Muscle layer of duodenum (tissue), 2 donors: Measurements from ENCODE around the gene IDH3G.
"Not testable (repeated sequence)": the region's sequence is repeated elsewhere in the genome, so short reads cannot be mapped to it uniquely, and the experiment has no call there.

ENCODE experiments used
- H3K27ac ChIP-seq: one replicate; pipeline ENCODE4 v1.7.0; 2013; ENCODE audit warnings: mild to moderate bottlenecking, low read length
- H3K27me3 ChIP-seq: one replicate; pipeline ENCODE4 v1.7.0; 2013; ENCODE audit warnings: low read depth, mild to moderate bottlenecking, control low read depth, low read length
- H3K36me3 ChIP-seq, 2 donors: one replicate each; pipeline ENCODE4 v1.7.0; 2013; ENCODE audit warnings: low read length in 2 of 2, control low read depth in 1 of 2, mild to moderate bottlenecking in 1 of 2; ENCODE audit not compliant: insufficient read depth in 2 of 2, control insufficient read depth in 1 of 2
- H3K4me1 ChIP-seq, 2 donors: one replicate each; pipeline ENCODE4 v1.7.0; 2013; ENCODE audit warnings: low read length in 2 of 2, mild to moderate bottlenecking in 2 of 2, control low read depth in 1 of 2, moderate library complexity in 1 of 2; ENCODE audit not compliant: insufficient read depth in 2 of 2, control insufficient read depth in 1 of 2
- H3K4me3 ChIP-seq, 2 donors: one replicate each; pipeline ENCODE4 v1.7.0; 2013; ENCODE audit warnings: low read length in 2 of 2, low read depth in 1 of 2, mild to moderate bottlenecking in 1 of 2
- H3K9me3 ChIP-seq, 2 donors: one replicate each; pipeline ENCODE4 v1.7.0; 2013; ENCODE audit warnings: low read length in 2 of 2, control low read depth in 1 of 2, mild to moderate bottlenecking in 1 of 2; ENCODE audit not compliant: control insufficient read depth in 1 of 2
- donor health status: healthy.

The IDH3G gene

GRCh38 chrX:153742111-153742510, 52.1 kb downstream of the IDH3G start:
- H3K27me3 ChIP-seq, H3K27ac ChIP-seq, H3K36me3 ChIP-seq, H3K4me3 ChIP-seq, H3K9me3 ChIP-seq, H3K4me1 ChIP-seq: not testable (repeated sequence)

GRCh38 chrX:153741446-153741845, 52.7 kb downstream of the IDH3G start:
- Histone ChIP-seq H3K27ac (no peak overlapping the region), H3K4me1 (no peaks in the 10 kb centered on the region)

GRCh38 chrX:153740631-153741222, 53.4 kb downstream of the IDH3G start:
- H3K9me3 ChIP-seq: no peaks in the 10 kb centered on the region

More at GRCh38 chrX:153741446-153741845, 52.7 kb downstream of the IDH3G start:
- no peaks in the 10 kb centered on the region for H3K27me3 ChIP-seq
- H3K4me3 ChIP-seq: no peak overlapping the region
- H3K9me3 ChIP-seq: no peaks in the 10 kb centered on the region
- peaks cover 0 to 3% of the 10 kb centered on the region in 2 donors for H3K36me3 ChIP-seq

GRCh38 chrX:153739754-153740486, 54.3 kb downstream of the IDH3G start:
- Histone ChIP-seq H3K27me3 (no peaks in the 10 kb centered on the region), H3K9me3 (no peaks in the 10 kb centered on the region), H3K27ac (no peak overlapping the region), H3K4me1 (no peaks in the 10 kb centered on the region), H3K36me3 (peaks cover 0 to 6% of the 10 kb centered on the region in 2 donors), H3K4me3 (no peak overlapping the region)

More at GRCh38 chrX:153740631-153741222, 53.4 kb downstream of the IDH3G start:
- no peak overlapping the region for H3K4me3 ChIP-seq
- no peaks in the 10 kb centered on the region for H3K27me3 ChIP-seq
- H3K27ac ChIP-seq: no peak overlapping the region
- no peaks in the 10 kb centered on the region for H3K4me1 ChIP-seq
- H3K36me3 ChIP-seq: peaks cover 0 to 6% of the 10 kb centered on the region in 2 donors

GRCh38 chrX:153738056-153738605, 56.0 kb downstream of the IDH3G start:
- Histone ChIP-seq H3K27me3 (no peaks in the 10 kb centered on the region), H3K4me3 (no peak overlapping the region), H3K27ac (no peak overlapping the region), H3K4me1 (no peaks in the 10 kb centered on the region), H3K36me3 (peaks cover 0 to 6% of the 10 kb centered on the region in 2 donors), H3K9me3 (no peaks in the 10 kb centered on the region)

GRCh38 chrX:153736871-153737441, 57.2 kb downstream of the IDH3G start:
- H3K4me3 ChIP-seq: no peak overlapping the region
- H3K27me3 ChIP-seq: no peaks in the 10 kb centered on the region
- no peaks in the 10 kb centered on the region for H3K9me3 ChIP-seq
- H3K36me3 ChIP-seq: peaks cover 0 to 6% of the 10 kb centered on the region in 2 donors
- H3K27ac ChIP-seq: no peak overlapping the region
- no peaks in the 10 kb centered on the region for H3K4me1 ChIP-seq

GRCh38 chrX:153736071-153736820, 57.9 kb downstream of the IDH3G start:
- Histone ChIP-seq H3K27ac (no peak overlapping the region), H3K36me3 (peaks cover 0 to 9% of the 10 kb centered on the region in 2 donors), H3K4me3 (no peak overlapping the region), H3K4me1 (no peaks in the 10 kb centered on the region), H3K27me3 (no peaks in the 10 kb centered on the region), H3K9me3 (no peaks in the 10 kb centered on the region)
